C4-2B (cell line): ENCODE data around the gene NFIA.

Source experiments
- ZFX ChIP-seq: fragments of 450-650 bp; IDR thresholded peaks from 2 replicates; pipeline ENCODE4 v1.6.1; 2017
- TF ChIP-seq, protein P1 (sequence below): fragments of 450-650 bp; conservative IDR thresholded peaks from 2 replicates; pipeline ENCODE4 v1.5.1; 2017; ENCODE audit warnings: mild to moderate bottlenecking

DNA sequence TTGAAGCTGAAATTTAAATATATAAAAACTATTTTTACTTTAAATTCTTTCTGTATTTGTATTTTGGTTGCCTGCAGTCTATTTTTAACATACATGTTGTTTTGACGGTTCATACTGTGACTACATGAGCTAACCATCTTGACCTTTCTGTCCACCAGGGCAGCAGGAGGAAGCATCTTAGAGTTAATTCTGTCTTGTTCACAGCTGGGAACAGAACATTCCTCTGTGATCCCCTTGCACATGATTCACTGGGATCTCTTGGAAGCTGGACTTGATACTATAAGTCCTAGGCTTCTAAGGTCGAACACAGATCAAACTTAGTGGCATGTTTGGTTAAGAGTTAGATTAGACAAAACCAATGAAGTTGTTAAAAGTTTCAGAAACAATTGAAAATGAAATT lies 99.7 kb downstream of the NFIA start:
- TF ChIP-seq, protein P1, sequence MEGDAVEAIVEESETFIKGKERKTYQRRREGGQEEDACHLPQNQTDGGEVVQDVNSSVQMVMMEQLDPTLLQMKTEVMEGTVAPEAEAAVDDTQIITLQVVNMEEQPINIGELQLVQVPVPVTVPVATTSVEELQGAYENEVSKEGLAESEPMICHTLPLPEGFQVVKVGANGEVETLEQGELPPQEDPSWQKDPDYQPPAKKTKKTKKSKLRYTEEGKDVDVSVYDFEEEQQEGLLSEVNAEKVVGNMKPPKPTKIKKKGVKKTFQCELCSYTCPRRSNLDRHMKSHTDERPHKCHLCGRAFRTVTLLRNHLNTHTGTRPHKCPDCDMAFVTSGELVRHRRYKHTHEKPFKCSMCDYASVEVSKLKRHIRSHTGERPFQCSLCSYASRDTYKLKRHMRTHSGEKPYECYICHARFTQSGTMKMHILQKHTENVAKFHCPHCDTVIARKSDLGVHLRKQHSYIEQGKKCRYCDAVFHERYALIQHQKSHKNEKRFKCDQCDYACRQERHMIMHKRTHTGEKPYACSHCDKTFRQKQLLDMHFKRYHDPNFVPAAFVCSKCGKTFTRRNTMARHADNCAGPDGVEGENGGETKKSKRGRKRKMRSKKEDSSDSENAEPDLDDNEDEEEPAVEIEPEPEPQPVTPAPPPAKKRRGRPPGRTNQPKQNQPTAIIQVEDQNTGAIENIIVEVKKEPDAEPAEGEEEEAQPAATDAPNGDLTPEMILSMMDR = no peak; the same call in 1 of the 2 replicates
- no peak for TF ChIP-seq ZFX
